ENCODE results near the gene EIF4G2.

Gene EIF4G2

DNA sequence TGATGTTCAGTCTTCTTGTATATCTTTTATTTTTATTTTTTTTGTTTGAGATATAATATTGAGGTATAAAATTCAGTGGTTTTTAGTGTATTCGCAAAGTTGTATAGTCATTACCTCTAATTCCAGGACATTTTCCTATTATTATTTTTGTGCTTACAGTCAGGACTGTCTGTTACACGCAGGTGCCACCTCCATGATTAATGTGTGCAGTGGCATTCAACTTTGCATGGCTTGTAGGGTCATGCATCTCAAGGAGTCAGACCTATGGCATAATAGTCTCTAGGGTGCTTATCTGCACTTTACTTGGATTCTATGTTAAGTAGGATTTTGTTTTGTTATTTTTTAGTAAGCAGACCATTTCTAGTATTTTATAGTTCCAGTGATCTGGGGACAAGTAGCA lies 56.7 kb downstream of the EIF4G2 start:
- Histone ChIP-seq H3K4me3 (ENCODE audit: low read depth, low read length) (peak overlapping the region; percentile 89), H3K27ac (ENCODE audit: low read depth, low read length) (no peak overlapping the region), H3K36me3 (ENCODE audit: insufficient read depth, low read length) (peaks cover 22% of the 10 kb centered on the region), H3K27me3 (ENCODE audit: insufficient read depth, low read length) (no peaks in the 10 kb centered on the region), H3K4me1 (ENCODE audit: control insufficient read depth, insufficient read depth, low read length, unreplicated experiment) (peaks cover 9% of the 10 kb centered on the region), H2AFZ (ENCODE audit: low read length, unreplicated experiment) (no peak overlapping the region), H3K79me2 (ENCODE audit: control insufficient read depth, insufficient read depth, low read length, unreplicated experiment) (peaks cover 16% of the 10 kb centered on the region)

GRCh38 chr11:10751581-10751940 lies 57.2 kb downstream of the EIF4G2 start:
- no peaks in the 10 kb centered on the region for H3K27me3 ChIP-seq (ENCODE audit: insufficient read depth, low read length)
- H3K36me3 ChIP-seq (ENCODE audit: insufficient read depth, low read length) = peaks cover 18% of the 10 kb centered on the region
- H3K79me2 ChIP-seq (ENCODE audit: control insufficient read depth, insufficient read depth, low read length, unreplicated experiment) = peaks cover 16% of the 10 kb centered on the region
- H3K4me1 ChIP-seq (ENCODE audit: control insufficient read depth, insufficient read depth, low read length, unreplicated experiment) = peaks cover 9% of the 10 kb centered on the region
- peak overlapping the region; percentile 88; the same call in 1 of the 2 replicates for H3K27ac ChIP-seq (ENCODE audit: low read depth, low read length)
- H3K4me3 ChIP-seq (ENCODE audit: low read depth, low read length) = peak overlapping the region; percentile 89
- peak overlapping the region; percentile 85 for H2AFZ ChIP-seq (ENCODE audit: low read length, unreplicated experiment)

DNA sequence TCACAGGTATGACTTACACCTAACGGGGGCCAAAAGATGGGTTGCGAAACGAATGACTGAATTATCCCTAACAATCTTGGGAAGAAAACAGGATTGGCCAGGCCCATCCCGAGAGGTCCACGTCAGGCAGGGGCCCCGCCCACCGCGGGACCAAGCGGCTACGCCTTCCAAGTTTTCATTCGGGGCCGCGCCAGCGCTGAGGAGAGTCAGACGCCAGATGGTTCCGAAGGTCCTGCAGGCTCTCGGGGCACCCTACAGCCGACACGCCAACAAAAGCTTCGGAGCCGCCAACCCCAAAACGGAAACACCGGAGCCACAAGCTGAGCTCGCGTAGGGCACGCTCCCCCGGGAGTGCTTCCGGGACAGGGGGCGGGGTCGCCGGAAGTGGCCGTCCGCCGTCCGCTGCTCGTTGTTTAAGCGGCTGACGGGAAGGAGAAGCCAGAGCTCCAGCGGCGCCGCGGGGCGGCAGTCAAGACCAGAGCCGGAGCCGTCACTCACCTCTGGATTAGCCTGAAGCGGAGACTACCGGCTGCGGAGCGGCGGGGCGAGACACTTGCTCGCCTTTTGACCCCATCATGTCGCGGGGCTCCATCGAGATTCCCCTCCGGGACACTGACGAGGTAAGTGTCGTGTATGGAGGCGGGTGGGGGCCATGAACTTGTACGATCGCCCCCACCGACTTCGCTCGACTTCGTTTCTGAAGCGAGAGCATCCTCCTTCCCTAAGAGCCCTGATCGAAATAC lies 57.7 kb downstream of the EIF4G2 start, which contains the start of gene CTR9:
CTR9 (plus strand) TSS at position 409 of the 743 bp plus-strand sequence; CDS start at position 576, 167 bp downstream.
- H3K27ac ChIP-seq (ENCODE audit: low read depth, low read length) = peak within 1 kb of the TSS; percentile 88
- H3K79me2 ChIP-seq (ENCODE audit: control insufficient read depth, insufficient read depth, low read length, unreplicated experiment) = peaks cover 16% of the 10 kb centered on the region
- H3K27me3 ChIP-seq (ENCODE audit: insufficient read depth, low read length) = no peaks in the 10 kb centered on the region
- peak within 1 kb of the TSS; percentile 89 for H3K4me3 ChIP-seq (ENCODE audit: low read depth, low read length)
- peaks cover 17% of the 10 kb centered on the region for H3K36me3 ChIP-seq (ENCODE audit: insufficient read depth, low read length)
- H3K4me1 ChIP-seq (ENCODE audit: control insufficient read depth, insufficient read depth, low read length, unreplicated experiment) = peaks cover 9% of the 10 kb centered on the region
- peak within 1 kb of the TSS; percentile 85 for H2AFZ ChIP-seq (ENCODE audit: low read length, unreplicated experiment)

GRCh38 chr11:10749476-10749875 lies 59.2 kb downstream of the EIF4G2 start:
- H3K79me2 ChIP-seq (ENCODE audit: control insufficient read depth, insufficient read depth, low read length, unreplicated experiment) = peaks cover 16% of the 10 kb centered on the region
- no peak overlapping the region for H3K4me3 ChIP-seq (ENCODE audit: low read depth, low read length)
- no peak overlapping the region for H3K27ac ChIP-seq (ENCODE audit: low read depth, low read length)
- no peaks in the 10 kb centered on the region for H3K27me3 ChIP-seq (ENCODE audit: insufficient read depth, low read length)
- H3K4me1 ChIP-seq (ENCODE audit: control insufficient read depth, insufficient read depth, low read length, unreplicated experiment) = peaks cover 9% of the 10 kb centered on the region
- peak overlapping the region; percentile 17 for H2AFZ ChIP-seq (ENCODE audit: low read length, unreplicated experiment)
- peaks cover 5% of the 10 kb centered on the region; the same call in 1 of the 2 replicates for H3K36me3 ChIP-seq (ENCODE audit: insufficient read depth, low read length)

GRCh38 chr11:10747733-10748132 lies 61.0 kb downstream of the EIF4G2 start:
- Histone ChIP-seq H3K79me2 (ENCODE audit: control insufficient read depth, insufficient read depth, low read length, unreplicated experiment) (peaks cover 16% of the 10 kb centered on the region), H3K27me3 (ENCODE audit: insufficient read depth, low read length) (no peaks in the 10 kb centered on the region), H2AFZ (ENCODE audit: low read length, unreplicated experiment) (peak overlapping the region; percentile 28), H3K27ac (ENCODE audit: low read depth, low read length) (no peak overlapping the region), H3K4me1 (ENCODE audit: control insufficient read depth, insufficient read depth, low read length, unreplicated experiment) (peaks cover 8% of the 10 kb centered on the region), H3K4me3 (ENCODE audit: low read depth, low read length) (no peak overlapping the region), H3K36me3 (ENCODE audit: insufficient read depth, low read length) (no peaks in the 10 kb centered on the region)

All from ACC112 (cell line).